Measurements from ENCODE around the gene TYMP.

The TYMP gene

GRCh38 chr22:50563413-50564160, 33.8 kb upstream of the TYMP start:
- peak overlapping the region; percentile 47 for H3K27ac ChIP-seq

GRCh38 chr22:50562523-50563412, 33.0 kb upstream of the TYMP start, which contains the start of gene SYCE3:
TSS of gene SYCE3 (minus strand) at chr22:50562919. CDS start at chr22:50556405, 6,514 bp downstream.
- peak within 1 kb of the TSS; percentile 47 for H3K27ac ChIP-seq
- peak; percentile 49 for DNase-seq (ENCODE audit: low read depth, low spot score)

More at GRCh38 chr22:50563413-50564160, 33.8 kb upstream of the TYMP start:
- no peak for DNase-seq (ENCODE audit: low read depth, low spot score)

DNA sequence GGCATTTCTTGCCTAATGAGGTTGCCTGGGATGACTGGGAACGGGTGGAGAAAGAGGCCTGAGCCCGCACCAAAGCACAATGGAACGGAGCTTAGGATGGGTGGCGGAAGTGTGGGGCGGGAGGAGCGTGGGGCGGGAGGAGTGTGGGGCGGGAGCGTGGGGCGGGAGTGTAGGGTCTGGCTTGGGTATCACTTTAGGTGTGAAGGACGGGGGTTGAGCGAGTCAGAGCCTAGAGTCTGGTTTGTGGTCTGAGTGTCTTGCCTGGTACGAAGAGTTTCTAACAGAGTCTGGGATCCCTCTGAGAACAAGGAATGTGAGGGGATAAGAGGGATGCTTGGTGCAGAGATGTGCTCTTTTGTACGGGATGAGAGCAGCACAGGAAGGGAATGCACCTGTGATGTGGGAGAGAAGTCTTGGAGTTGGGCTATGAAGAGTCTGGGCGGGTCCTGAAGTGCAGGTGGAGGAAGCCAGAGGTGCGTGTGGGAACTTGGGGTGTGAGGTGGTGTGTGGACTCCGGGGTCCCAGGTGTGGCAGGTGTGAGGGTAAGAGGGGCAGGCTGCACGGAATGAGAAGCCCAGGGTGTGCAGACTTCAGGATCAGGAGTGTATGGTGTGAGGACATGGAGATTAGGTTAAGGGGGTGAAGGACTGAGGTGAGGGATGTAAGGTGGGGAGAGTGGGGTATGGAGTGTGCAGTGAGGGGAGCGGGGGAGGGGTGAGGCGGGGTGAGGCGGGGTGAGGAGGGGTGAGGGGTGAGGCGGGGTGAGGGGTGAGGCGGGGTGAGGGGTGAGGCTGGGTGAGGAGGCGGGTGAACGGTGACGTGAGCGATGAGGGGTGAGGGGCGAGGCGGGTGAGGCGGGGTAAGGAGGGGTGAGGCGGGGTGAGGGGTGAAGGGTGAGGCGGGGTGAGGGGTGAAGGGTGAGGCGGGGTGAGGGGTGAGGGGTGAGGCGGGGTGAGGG, 31.9 kb upstream of the TYMP start:
- no peak overlapping the region for H3K27ac ChIP-seq

GRCh38 chr22:50560034-50560433, 30.2 kb upstream of the TYMP start:
- DNase-seq (ENCODE audit: low read depth, low spot score), result no peak
- peak overlapping the region; percentile 46 for H3K27ac ChIP-seq

More for the DNA sequence above, 31.9 kb upstream of the TYMP start:
- no peak for DNase-seq (ENCODE audit: low read depth, low spot score)

GRCh38 chr22:50556703-50557102, 26.9 kb upstream of the TYMP start:
- no peak for DNase-seq (ENCODE audit: low read depth, low spot score)
- H3K27ac ChIP-seq, result no peak overlapping the region

GRCh38 chr22:50553310-50553709, 23.5 kb upstream of the TYMP start:
- no peak overlapping the region for H3K27ac ChIP-seq
- DNase-seq (ENCODE audit: low read depth, low spot score), result no peak

GRCh38 chr22:50551160-50551752, 21.4 kb upstream of the TYMP start:
- no peak overlapping the region for H3K27ac ChIP-seq
- DNase-seq (ENCODE audit: low read depth, low spot score), result no peak

DNA sequence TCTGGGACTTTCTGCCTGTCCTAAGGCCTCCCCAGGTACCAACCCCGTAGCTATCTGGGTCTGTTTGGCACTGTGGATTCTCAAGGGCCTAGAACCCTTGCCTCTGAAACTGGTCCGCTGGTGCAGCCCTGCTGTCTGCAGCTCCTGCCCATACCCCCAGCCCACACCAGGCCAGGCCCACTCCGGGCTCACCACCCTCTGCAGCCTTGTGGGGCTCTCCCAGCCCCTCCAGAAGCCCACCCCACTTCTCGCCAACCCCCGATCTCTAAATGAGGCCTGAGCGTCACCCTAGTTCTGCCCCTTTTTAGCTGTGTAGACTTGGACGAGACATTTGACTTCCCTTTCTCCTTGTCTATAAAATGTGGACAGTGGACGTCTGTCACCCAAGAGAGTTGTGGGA, 20.6 kb upstream of the TYMP start:
- no peak overlapping the region for H3K27ac ChIP-seq
- DNase-seq (ENCODE audit: low read depth, low spot score), result no peak

- no peak for DNase-seq (ENCODE audit: low read depth, low spot score)
- H3K27ac ChIP-seq, result no peak overlapping the region
These were observed 19.3 kb upstream of the TYMP start for GRCh38 chr22:50548921-50549790.

DNA sequence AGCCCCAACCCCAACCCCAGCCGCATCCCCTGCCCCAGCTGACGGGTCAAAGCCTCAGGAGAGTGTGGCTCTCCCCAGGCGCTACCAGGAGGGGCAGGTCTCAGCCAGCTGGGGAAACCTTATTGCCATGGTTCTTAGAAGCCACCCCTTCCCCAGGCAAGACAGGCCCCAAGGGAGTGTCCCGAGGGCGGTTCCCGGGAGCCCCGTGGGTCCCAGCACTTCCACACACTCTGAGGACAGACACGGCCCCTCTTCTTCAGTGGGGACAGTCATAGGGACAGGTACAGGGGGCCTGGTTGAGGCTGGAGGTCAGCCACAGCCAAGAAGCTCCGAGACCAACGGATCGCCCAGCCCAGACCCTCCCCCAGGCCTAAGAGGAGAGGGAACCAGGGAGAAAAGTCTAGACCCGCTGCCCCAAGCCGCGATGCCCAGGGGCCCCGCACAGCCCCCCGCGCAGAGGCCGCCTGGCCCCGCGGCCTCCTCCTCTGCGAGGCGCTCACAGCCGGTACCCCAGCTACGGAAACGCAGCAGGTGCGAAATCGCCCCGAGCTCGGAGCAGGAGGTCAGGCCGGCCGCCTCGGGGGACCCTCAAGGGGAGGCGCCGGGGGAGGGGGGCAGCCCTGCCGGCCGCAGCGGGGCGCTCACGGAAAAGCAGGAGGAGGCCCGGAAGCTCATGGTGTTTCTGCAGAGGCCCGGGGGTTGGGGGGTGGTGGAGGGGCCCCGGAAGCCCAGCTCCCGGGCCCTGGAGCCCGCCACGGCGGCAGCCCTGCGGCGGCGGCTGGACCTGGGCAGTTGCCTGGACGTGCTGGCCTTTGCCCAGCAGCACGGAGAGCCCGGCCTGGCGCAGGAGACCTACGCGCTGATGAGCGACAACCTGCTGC, 18.5 kb upstream of the TYMP start:
- DNase-seq (ENCODE audit: low read depth, low spot score), result no peak
- H3K27ac ChIP-seq, result no peak overlapping the region

DNA sequence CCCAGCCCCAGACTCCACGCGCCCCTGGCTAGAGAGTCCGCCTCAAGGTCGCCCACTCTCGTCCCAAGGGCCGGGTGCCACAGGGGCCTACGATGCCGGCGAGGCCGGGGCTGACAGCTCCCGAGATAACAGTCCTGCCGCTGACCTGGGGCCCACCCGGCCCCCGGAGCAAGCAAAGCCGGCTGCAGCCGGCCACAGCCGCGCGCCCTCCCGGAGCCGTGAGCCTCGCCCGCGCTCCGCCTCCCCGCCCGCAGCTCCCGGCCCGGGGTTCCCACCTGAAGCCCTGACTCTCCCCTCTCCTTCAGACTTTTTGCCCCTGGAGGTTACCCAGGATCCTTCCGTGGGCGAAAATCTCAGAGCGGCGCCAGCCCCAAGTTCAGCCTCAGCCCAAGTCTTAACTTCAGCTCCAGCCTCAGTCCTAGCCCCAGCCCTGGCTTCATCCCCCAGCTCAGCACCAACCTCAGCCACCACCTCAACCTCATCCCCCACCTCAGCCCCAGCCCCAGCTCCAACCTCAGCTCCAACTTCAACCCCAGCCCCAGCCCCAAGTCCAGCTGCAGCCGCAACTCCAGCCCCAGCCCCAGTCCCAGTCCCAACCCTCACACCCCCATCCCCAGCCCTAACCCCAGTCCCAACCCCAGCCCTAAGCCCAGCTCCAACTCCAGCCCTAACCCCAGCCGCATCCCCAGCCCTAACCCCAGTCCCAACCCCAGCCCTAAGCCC, 17.6 kb upstream of the TYMP start:
- DNase-seq (ENCODE audit: low read depth, low spot score), result no peak
- H3K27ac ChIP-seq, result no peak overlapping the region

- DNase-seq (ENCODE audit: low read depth, low spot score), result no peak
- no peak overlapping the region for H3K27ac ChIP-seq
These were observed 16.8 kb upstream of the TYMP start for GRCh38 chr22:50546326-50547262.

GRCh38 chr22:50545522-50546325, 15.9 kb upstream of the TYMP start, which contains the start of gene KLHDC7B:
TSS of gene KLHDC7B (plus strand) at chr22:50545899. CDS start at chr22:50546244, 345 bp downstream.
- DNase-seq (ENCODE audit: low read depth, low spot score), result no peak
- peak within 1 kb of the TSS; percentile 78 for H3K27ac ChIP-seq

- no peak for DNase-seq (ENCODE audit: low read depth, low spot score)
- peak overlapping the region; percentile 78 for H3K27ac ChIP-seq
These were observed 15.0 kb upstream of the TYMP start for GRCh38 chr22:50544746-50545253.

All from epithelial cell of prostate (primary cell).